Transverse colon (tissue), 3 donors: ENCODE data around the gene SLC39A12.

Source experiments
- CTCF ChIP-seq, 5 experiments: fragments of 200-600 bp in 3 of 5; fragments of 450-650 bp in 2 of 5; sonication (generic) in 3 of 5; IDR thresholded peaks; 1 replicate in 2 of 5; 2 replicates in 3 of 5; pipeline ENCODE4 v1.5.1; 2016 to 2017; ENCODE audit warnings: antibody characterized with exemption in 5 of 5, inconsistent platforms in 3 of 5, mild to moderate bottlenecking in 2 of 5, moderate library complexity in 1 of 5
- EP300 ChIP-seq: sonication (generic); formaldehyde crosslinking; IDR thresholded peaks from one replicate; pipeline ENCODE4 v1.6.1; 2017; ENCODE audit warnings: antibody characterized with exemption, low read depth

DNA sequence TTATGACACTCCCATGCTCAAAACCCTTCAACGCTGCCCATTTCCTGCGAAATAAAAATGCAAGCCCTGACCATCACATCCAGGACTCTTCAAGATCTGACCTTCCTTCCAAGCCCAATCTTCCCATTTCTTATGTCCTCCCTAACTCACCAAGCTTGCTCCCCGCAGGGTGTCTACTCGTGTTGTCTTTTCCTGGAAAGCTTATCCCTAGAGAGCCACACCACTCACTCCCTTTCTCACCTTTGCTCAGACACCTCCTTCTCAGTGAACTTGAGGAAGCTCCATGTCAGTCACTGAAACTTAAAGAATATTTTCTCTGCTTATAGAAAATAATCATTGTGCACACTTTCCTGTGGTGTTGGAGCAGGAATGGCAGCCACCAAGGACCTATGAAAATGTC is 134.1 kb downstream of the SLC39A12 start:
- TF ChIP-seq CTCF (IDR thresholded peaks at IDR 0.05), result no peak
- TF ChIP-seq EP300, result no peak
